ENCODE results near the gene CLSTN1.

The CLSTN1 gene

DNA sequence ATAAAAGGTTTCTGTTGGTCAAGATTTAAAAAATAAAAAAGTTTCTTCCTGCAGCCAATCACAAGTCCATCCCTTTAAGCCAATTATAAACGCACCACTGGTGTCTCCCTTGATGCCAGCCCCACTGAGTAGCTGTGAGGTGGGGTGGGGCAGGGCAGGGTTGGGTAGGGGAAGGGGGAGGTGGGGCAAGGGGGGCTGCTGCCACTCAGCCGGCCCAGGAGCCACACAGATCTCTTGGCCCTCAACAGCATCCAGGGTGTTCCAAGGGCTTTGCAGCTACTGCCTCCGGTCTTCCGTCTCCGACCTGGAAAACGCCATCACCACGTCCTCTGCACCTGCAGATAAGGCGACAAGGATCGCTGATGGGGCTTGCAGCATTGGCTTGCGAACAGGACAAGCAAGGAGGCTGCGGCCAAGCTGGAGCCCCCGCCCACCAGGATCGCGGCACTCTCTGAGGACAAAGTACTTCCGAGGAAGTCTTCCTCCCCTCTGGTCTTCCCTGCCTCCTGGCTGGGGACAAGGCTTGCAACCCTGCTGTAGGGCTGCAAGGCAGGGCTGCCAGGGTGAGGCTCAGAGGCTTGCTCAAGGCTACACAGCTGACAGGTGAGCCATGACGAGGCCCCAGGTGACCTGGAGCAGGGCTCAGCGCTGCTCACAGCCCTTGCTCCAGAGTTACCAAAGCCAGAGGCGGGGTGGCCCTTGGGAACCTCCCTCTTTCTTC lies 26.8 kb upstream of the CLSTN1 start:
- no peak for DNase-seq (ENCODE audit: low read depth)

DNA sequence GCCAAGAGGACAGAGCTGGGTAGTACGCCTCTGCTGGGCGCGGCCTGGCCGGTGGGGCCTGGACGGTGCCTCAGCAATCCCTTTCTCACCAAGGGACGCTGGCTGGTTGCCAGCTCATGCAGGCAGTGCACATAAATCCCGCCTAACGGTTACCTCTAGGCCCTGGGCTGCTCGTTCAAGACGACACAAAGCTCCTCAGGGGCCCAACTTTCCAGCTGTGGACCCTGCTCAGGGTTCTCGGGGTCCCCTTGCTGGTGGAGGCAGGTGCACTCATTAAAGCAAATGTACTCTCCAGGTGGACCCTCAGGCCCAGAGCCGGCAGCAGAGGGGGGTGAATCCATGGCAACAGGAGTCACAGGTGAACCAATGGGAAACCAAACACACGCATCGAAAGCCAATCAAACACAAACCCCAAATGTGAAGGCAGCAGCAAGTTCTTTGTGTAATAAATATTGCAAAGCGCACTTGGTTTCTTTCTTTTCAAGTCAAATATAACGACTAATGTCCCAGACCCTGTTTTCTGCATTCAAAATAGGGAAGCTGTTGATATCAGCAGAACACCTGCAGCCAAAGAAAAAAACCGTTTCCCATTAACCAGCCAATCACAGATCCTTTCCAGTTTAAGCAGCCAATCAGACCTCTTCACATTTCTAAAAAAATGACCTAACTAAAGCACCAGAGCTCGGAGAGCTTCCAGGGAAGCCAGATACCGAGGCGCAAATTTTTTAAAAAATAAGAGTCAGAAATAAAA lies 26.1 kb upstream of the CLSTN1 start:
- peak; percentile 45 for DNase-seq (ENCODE audit: low read depth)

DNA sequence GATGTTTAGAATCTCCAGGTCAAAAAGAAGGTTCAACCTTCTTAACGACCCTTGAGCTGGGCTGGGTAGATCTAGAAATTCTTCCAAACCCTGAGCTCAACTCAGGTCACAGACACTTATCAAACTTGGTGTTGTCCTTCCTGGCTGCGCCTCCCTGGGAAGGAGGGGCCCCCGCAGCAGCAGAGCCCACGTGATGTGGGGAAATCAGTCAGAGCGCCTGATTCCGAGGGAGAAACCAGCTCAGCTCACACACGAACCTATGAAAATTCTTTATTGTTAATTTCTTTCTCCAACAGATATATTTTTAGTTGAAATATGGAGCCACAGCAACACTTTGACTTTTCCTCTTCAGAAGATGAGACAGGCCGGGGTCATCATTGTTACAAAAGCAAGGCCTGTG lies 24.3 kb upstream of the CLSTN1 start:
- no peak for DNase-seq (ENCODE audit: low read depth)

DNA sequence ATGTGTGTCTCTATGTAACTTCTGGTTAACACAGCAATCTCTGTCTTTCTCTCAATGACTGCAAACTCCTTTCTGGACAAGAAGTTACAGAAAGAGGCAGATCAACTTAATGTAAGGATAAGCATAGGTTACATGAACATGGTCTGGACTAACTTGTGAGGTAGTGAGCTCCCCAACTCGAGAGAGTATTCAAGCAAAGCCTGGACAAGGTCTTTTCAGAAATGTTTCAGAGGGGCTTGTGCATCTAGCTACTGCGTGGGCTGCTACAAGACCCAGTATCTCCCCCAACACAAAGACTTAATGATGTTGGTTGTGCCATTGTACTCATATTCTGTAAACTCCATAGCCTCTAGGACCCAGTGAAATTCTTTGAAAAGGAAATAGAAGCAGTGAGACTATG lies 23.5 kb upstream of the CLSTN1 start:
- DNase-seq (ENCODE audit: low read depth), result no peak

DNA sequence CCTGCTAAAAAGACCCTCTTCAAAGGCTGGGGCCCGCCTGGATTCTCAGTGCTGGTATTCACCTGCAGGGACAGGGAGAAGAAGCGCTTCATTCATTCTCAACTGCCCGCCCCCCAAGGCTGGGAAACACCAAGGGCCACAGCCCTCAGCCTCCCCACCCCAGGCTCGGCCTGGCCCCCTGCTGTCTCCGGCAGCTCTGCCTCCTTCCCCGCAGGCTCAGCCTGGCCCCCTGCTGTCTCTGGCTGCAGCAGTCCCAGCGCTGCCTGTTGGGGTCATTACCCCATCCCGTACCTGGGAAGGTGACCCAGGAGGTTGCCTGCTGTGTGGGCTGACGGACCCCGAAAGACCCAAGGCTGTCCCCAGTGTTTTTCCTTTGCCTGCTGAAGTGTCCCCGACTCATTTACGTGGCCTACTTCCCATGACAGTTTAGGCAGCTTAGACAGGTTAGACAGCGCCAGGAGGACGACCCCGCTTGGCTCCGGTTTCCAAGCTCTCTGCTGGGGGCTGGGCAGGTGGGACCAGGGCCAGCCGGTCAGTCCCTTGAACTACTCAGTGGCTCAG lies 22.9 kb upstream of the CLSTN1 start:
- no peak for DNase-seq (ENCODE audit: low read depth)

DNA sequence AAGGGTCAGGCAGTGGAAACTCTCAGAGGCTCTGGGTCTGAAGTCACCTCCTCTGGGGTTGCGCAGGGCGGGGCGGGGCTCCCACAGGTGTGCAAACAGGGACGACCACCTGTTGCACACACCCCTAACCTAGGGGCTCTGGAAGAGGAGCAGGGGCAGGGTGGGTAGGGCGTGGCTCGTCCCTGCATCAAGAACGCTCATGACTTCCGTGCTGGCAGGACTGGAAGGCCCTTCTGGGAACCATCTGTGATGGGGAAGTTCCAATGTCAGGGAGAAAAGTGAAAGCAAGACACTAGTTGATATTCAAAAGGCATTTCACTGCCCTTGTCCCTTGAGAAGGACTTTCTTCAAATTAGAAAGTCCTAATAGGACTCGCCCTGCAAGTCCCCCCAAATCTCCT lies 22.1 kb upstream of the CLSTN1 start:
- DNase-seq (ENCODE audit: low read depth), result no peak

DNA sequence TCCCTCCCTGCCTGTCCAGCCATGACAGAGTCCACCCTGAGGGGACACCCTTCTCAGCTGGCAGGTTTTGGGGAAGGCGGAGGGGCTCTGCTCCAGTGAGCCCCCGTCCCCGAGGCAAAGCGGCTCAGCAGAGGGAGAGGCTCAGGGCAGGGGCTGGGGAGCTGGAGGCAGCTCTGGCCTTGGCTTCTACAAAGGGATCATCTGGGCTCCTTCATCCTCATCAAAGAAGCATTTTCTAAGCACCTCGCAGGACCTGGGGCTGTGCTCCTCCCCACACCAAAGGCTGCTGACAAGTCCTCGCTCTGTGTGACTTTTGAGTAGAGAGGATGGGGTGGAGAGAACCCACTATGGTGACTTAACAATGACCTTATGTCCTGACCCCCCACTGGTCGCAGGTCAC lies 21.0 kb upstream of the CLSTN1 start:
- DNase-seq (ENCODE audit: low read depth), result no peak

DNA sequence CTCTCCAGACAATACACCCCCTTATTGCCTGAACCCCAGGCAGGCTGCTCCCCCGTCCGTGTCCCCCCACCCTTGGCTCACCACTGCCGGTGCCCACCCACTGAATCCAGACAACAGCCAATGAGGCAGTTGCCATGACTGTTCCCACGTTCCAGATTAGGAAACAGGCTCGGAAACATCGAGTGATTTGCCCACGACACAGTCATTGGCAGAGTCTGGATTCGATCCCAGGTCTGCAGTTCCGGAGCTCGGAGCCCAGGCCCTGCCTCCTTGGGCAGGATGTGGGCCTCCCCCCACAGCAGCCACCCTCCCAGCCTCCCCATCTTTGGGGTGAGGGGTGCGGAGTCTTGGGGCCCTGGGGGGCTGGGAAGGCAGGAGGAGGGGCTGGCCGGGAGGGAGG lies 20.3 kb upstream of the CLSTN1 start:
- DNase-seq (ENCODE audit: low read depth), result no peak

DNA sequence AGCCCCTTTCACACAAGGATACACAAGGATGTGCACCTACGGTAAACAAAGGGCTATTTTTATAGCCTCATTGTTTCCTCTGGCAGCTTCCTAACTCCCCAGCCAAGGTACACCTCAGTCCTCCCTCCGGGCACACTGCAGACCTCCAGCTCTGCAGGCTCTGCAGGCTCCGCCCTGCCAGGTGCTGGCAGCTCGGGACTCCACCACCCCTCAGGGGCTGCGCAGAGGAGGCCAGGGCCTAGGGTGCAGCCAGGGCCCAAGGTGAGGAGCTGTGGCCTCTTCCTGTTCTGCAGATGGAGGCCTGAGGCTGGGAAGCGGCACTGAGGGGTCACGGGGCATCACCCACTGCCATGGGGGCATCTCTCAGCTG lies 19.8 kb upstream of the CLSTN1 start:
- DNase-seq (ENCODE audit: low read depth), result no peak

DNA sequence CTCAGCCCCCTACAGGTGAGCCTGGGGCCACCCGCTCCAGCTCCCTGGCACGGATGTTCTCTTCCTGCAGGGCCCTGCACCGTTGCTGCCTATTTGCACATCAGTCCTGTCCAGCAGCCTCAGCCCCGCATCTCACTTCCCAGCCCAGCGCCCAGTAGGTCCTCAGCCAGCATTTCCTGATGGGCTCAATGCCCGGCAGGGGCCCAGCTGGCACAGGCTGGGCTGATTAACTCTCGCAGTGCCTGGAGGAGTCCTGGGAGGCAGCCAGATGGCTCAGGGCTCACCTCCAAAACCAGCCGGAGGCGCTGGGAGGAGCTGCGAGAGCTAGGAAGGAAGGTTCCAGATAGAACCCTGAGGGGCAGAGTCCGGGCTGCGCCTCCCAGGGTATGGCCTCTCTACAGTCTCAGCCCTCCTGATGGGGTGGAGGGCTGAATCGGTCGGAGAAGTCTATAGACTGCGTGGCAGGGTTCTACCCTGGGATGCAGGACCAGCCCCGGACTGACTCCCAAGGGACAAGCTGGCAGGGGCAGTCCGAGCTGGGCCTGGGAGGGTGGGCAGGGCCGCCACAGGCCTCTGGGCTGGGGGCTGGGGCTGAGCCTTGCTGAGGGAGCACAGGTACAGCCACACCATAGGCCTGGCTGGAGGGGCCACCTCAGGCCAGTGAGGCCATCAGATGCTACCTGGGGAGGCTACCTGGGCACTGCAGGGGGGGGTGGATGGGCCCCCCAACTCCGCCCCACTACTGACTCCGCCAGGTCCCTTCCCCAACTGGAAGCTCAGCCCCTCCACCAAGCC lies 19.2 kb upstream of the CLSTN1 start:
- DNase-seq (ENCODE audit: low read depth), result no peak

DNA sequence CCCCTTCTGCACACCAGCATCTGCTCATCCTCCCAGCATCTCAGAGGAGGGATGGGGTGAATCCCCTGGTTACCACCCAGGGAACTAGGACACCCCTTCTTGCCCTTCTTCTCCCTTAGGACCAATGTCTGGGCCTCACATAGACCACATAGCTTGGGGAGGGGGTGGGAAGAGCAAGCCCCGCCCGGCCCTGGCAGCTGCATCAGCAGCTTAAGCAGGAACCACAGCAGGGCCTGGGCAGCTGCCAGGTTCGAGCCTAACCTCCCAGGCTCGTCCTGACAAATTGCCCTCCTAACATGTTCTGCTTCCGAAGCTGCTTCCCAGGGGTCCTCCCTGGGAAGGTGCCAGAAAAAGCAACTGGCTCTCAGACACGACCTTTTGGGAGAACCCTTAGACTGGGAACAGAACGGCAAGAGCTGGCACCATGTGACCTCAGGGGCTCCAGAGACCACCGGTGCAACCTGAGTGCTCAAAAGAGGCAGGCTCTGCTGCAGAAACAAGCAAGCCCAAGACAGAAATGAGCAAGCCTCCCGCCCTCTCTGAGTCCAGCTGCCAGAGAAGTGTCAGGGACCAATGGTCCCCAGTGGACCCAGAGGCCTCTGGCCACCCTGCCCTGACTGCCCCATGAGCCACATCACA lies 18.4 kb upstream of the CLSTN1 start:
- DNase-seq (ENCODE audit: low read depth), result no peak

DNA sequence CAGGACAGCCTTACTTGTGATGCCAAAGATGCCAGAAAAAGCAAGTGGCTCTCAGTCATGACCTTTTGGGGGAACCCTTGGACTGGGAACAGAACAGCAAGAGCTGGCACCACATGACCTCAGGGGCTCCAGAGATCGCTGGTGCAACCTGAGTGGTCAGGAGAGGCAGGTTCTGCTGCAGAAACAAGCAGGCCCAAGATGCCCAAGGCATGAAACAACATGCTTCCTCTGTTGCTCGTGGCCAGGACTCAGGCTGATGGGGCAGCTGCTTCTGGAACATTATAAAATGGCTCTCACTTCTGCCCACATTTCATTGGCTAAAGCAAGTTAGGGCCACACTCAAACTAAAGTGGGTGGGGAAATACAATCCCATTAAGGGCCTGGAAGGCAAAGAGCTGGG lies 17.7 kb upstream of the CLSTN1 start:
- no peak for DNase-seq (ENCODE audit: low read depth)

DNA sequence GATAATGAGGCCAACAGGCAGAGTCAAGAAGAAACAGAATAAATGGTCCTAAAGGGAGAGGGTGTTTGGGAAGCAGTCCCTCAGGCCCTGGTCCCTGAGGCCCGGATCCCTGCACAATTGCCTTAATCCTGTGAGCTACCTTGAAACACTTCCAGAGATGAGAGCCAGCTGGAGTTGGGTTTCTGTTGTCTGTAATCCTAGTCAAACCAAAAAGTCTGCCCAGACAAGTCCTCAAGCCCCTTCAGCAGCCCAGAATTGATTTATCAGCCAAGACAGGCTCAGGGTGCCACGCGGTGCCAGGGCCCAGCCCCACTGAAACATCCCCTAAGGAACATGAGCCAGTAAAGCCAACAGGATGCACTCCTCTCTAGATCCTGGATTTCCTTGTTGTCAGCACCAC lies 16.4 kb upstream of the CLSTN1 start:
- DNase-seq (ENCODE audit: low read depth), result no peak

DNA sequence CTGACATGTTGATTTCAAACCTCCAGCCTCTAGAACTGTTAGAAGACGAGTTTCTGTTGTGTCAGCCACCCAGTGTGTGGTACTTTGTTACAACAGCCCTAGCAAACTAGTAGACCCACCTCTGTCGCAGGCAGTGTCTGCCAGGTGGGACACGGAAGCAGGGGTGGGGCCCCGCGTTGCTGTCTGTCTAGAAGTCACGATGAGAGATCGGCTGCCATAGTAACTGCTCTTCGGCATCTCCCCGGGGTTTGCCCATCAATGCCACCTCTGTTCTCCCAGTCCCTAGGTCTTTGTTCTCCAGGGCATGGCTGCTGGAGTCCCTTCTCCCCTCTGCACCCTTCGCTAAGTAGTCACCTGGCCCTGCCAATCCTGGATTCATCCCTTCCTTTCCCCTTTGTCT lies 15.2 kb upstream of the CLSTN1 start:
- no peak for DNase-seq (ENCODE audit: low read depth)

DNA sequence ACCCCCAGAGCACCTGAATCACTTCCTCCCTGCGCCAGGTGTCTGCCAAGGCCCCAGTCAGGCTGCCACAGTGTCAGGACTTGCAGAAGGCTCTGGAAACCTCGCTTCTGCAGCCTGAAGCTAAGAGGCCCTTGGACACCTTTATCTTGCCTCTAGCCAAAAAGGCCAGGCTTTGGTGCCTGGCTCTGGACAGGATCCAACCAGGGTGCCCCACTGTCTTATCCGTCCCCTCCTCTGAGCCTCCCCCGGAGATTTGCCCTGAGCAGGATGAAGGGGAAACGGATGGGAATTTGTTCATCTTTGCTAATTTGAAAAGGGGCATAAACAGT lies 12.8 kb upstream of the CLSTN1 start:
- no peak for DNase-seq (ENCODE audit: low read depth)

DNA sequence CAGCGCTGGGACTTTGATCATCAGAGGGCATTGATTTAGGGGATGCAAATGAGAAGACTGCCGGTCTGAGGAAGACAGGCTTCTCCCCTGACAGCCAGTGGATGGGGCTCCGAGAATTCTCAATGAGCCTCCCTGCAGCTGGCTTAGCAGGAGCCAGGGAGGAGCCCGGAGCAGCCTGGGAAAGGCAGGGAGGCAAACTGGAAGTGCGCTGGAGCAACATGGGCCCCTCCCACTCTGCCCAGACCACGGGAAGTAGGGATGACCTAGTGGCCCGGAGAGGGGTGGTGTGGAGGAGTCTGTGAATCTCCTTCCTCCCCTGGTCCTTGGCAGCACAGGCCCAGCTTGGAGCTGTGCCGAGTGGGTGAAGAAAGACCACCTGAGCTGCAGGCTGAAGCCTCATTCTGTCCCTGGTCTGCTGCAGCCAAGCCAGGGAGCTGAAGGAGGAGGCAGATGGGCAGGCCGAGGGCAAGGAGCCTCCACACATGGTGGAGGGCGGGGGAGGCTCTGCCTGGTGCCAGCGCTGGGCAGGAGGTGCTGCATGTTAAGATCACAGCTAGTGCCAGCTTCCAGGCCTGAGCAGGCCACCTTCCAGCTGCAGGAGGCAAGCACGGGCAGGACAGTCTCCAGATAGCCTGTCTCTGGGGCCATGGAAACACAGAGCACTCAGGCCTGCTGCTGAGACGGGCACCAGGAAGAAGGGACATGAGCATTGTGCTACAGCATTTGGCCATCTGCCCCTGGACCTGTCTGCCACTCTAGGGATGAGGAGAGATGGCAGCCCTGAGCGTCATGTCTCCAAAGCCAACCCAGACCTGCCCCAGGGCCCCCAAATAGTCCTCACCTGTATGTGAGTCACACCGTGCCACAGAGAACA lies 12.2 kb upstream of the CLSTN1 start:
- no peak for DNase-seq (ENCODE audit: low read depth)

DNA sequence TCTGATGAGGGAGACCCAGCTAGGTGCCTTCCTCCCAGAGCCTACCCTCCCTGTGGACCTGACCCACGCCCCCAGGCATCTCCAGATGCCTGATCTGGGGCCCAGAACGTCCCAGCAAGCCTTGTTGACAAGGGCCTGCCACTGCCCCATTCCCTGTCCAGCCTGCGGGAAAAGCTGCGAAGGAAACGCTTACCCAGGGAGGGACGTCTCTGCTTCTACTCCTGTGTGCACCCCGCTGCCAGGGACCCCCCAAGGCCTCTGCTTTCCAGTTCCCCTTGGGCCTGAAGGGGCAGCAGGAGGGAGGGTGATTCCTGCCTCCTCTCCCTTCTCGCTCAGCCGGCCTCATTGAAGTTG lies 11.6 kb upstream of the CLSTN1 start:
- no peak for DNase-seq (ENCODE audit: low read depth)

DNA sequence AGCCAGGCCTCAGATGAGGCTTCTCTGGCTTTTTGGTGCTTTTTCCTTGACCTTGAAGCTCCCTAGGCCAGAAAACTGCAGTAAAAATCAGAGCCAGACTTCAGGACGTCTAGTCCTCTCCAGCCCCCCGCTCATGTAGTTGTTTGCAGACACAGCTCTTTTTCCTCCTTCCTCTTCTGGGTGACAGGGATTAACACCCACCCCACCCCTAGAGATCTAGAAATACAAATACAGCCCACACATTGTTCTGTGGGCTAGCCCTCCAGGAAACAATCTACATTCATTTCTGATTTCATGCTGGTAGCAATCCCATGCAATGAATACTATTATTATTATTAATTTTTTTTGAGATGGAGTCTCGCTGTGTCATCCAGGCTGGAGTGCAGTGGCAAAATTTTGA lies 9.9 kb upstream of the CLSTN1 start:
- DNase-seq (ENCODE audit: low read depth), result no peak

DNA sequence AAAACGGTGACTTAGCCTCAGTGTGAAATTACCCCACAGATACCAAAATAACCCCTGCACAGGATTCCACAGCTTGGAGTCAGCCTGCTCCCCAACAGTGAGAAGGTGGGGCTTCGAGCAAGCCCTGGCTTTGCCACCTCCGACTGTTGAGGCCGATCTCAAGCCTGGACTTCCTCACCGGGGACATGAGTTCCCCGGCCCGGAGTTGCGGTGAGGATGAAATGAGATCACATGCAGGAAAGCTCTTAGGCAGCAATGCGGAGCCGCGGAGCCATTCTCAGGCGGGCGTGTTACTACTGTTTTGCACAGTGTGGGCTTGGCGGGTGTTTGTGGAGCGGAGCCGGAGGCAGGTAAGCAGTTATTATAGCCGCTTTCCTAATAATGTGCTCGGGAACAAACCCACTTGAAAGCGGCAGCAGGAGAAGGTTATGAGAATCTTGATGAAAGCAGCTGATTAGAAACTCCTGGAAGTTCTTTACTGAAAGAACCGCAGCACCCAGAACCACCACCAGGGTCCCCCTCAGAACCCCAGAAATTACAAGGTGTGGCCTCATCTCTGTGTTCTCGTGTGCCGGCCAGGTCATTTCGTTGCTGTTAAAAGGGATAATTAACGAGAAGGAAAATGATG lies 3.9 kb upstream of the CLSTN1 start:
- no peak for DNase-seq (ENCODE audit: low read depth)

DNA sequence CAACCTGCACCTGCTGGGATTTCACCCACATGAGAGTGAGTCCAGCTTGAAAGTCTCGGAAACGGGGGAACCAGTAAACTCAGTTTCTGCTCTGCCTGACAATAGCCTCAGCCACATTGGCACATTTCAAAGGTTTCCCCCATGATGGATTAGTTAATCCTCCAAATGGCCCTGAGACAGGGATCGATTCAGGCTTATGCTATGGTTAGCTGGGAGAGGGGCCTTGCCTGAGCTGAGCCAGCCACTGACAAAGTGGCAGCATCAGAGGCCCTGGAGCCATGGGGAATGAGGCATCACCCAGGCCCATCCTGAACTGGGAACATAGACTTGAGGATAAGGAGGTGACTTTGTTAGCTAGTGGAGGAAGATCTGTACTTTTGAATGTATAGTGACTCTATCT lies 2.9 kb upstream of the CLSTN1 start:
- no peak for DNase-seq (ENCODE audit: low read depth)

DNA sequence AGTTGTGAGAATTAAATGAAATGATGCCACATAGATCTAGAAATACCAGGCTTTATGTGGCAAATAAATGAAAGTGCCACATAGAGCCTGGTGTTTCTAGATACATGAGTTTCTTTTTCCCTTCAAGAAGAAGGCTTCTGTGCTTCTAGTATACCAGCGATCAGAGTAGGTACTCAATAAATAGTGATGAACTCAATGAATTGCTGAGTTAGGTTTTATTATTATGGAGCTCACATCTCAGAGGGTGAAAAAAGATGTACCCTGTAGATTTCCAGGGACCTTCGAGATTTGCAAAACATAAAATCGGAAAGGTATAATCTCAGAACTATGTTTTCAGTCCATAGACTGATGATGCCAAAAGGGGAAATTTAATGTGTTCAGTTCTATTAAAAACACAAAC lies 2.3 kb upstream of the CLSTN1 start:
- no peak for DNase-seq (ENCODE audit: low read depth)
